ENCODE measurements around the gene PEX14. TPM values are rescaled to one million over a fixed set of nuclear protein-coding genes. Genes with fewer than 3 reads are reported as not detected.

PEX14 gene
- total and polyA plus RNA-seq, 2 experiments from 2014 or later = 17.6 to 19.6 TPM

DNA sequence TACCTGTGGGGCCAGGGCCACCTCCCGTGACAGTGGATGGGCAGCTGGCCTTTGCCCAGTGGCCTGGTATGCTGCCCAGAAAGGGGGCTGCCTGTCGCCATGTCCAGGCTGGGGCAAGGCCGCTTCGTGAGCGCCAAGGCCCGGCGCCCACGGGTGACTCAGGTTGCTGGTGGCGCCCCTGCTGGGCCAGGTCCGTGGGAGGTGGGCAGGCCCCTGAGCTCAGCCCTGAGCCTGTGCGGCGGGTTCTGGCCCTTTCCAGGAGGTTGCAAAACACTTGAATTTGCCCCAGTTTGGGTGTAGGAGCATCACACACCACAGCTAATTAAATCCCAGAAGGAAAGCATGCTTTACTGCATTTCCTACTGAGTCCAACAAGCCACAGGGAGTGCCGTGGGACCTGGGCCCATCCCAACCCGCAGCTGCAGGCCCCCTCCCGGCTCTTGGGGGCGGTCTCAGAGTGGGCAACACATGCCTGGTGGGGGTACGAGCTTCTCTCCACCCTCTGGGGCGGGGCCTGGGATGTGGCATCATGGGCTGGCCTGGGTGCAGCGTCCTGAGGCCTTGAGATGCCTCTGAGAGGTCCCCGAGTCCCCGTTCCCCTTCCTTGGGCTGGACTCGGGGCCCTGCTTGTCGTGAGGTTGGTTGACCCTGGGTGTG is 159.8 kb downstream of the PEX14 start:
- H4K20me1 ChIP-seq (replicated peaks; ENCODE audit: insufficient read depth) = no peaks in the 10 kb centered on the region
- H3K36me3 ChIP-seq (ENCODE audit: insufficient read depth) = no peaks in the 10 kb centered on the region
- ATAC-seq (peak; percentile 7), DNase-seq (ENCODE audit: low spot score) (no peak)
- Mint-ChIP-seq H3K27ac (no peak overlapping the region), H3K9me3 (no peaks in the 10 kb centered on the region), H3K4me1 (peaks cover 34% of the 10 kb centered on the region), H3K36me3 (ENCODE audit: low read depth) (no peaks in the 10 kb centered on the region), H3K4me3 (no peak overlapping the region), H3K27me3 (ENCODE audit: insufficient read depth, low read depth, poor library complexity) (peaks cover 9% of the 10 kb centered on the region)
- TF ChIP-seq ZNF331 (CRISPR knock-in tag; IDR thresholded peaks at IDR 0.05; ENCODE audit: low read depth) (no peak), ZNF114 (CRISPR knock-in tag; IDR thresholded peaks at IDR 0.05) (no peak), JUNB (IDR thresholded peaks at IDR 0.05; ENCODE audit: unreplicated experiment) (no peak), STAT1 (IDR thresholded peaks at IDR 0.05; ENCODE audit: unreplicated experiment) (no peak), EZH2 (IDR thresholded peaks at IDR 0.05; ENCODE audit: low read depth, unreplicated experiment) (no peak), CREB1 (CRISPR knock-in tag; IDR thresholded peaks at IDR 0.05; ENCODE audit: low read depth) (no peak), CTCF (conservative IDR thresholded peaks at IDR 0.05; ENCODE audit: low read depth in 2 of 2) (no peak), POLR2AphosphoS5 (IDR thresholded peaks at IDR 0.05; ENCODE audit: low read depth) (no peak), ZNF462 (CRISPR knock-in tag; IDR thresholded peaks at IDR 0.05) (no peak), REST (IDR thresholded peaks at IDR 0.05; ENCODE audit: unreplicated experiment) (no peak), EZH2phosphoT487 (IDR thresholded peaks at IDR 0.05; ENCODE audit: unreplicated experiment) (no peak), NANOG (IDR thresholded peaks at IDR 0.05; ENCODE audit: borderline replicate concordance) (no peak)
- TF ChIP-seq, protein P1, sequence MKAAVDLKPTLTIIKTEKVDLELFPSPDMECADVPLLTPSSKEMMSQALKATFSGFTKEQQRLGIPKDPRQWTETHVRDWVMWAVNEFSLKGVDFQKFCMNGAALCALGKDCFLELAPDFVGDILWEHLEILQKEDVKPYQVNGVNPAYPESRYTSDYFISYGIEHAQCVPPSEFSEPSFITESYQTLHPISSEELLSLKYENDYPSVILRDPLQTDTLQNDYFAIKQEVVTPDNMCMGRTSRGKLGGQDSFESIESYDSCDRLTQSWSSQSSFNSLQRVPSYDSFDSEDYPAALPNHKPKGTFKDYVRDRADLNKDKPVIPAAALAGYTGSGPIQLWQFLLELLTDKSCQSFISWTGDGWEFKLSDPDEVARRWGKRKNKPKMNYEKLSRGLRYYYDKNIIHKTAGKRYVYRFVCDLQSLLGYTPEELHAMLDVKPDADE (IDR thresholded peaks at IDR 0.05) = no peak
- H3K4me1 ChIP-seq (ENCODE audit: insufficient read depth) = peaks cover 29% of the 10 kb centered on the region
- H3K4me3 ChIP-seq = no peak overlapping the region
- no peak overlapping the region for H2AFZ ChIP-seq
- peaks cover 23% of the 10 kb centered on the region for H3K27me3 ChIP-seq (ENCODE audit: insufficient read depth)
- H3K27ac ChIP-seq (ENCODE audit: low read depth) = no peak overlapping the region
- H3K79me2 ChIP-seq (replicated peaks; ENCODE audit: insufficient read depth) = no peaks in the 10 kb centered on the region
- no peak overlapping the region for H3K4me2 ChIP-seq
- peaks cover 8% of the 10 kb centered on the region; the same call in 1 of the 2 replicates for H3F3A ChIP-seq (replicated peaks; ENCODE audit: low read depth)
- H3K9me2 ChIP-seq (ENCODE audit: insufficient read depth) = no peaks in the 10 kb centered on the region

Data from GM23338 (cell line).